GM12865 (cell line): Measurements from ENCODE around the gene CLN5.

Source experiments
- DNase-seq: peaks from one replicate; pipeline ENCODE4 v3.0.0; 2010; ENCODE audit warnings: low read depth
- H3K4me3 ChIP-seq: 2 replicates; pipeline ENCODE4 v1.5.1; 2011; ENCODE audit warnings: mild to moderate bottlenecking, low read depth, low read length, control low read depth
- TF ChIP-seq, protein P1 (sequence below): IDR thresholded peaks from 2 replicates; pipeline ENCODE4 v1.5.1; 2011; ENCODE audit warnings: low read length, control low read depth, low read depth, inconsistent platforms; ENCODE audit not compliant: insufficient read depth; ENCODE audit errors: missing control alignments

The CLN5 gene

GRCh38 chr13:77028202-77028601 lies 36.3 kb downstream of the CLN5 start:
- H3K4me3 ChIP-seq, result no peak overlapping the region
- TF ChIP-seq, protein P1, sequence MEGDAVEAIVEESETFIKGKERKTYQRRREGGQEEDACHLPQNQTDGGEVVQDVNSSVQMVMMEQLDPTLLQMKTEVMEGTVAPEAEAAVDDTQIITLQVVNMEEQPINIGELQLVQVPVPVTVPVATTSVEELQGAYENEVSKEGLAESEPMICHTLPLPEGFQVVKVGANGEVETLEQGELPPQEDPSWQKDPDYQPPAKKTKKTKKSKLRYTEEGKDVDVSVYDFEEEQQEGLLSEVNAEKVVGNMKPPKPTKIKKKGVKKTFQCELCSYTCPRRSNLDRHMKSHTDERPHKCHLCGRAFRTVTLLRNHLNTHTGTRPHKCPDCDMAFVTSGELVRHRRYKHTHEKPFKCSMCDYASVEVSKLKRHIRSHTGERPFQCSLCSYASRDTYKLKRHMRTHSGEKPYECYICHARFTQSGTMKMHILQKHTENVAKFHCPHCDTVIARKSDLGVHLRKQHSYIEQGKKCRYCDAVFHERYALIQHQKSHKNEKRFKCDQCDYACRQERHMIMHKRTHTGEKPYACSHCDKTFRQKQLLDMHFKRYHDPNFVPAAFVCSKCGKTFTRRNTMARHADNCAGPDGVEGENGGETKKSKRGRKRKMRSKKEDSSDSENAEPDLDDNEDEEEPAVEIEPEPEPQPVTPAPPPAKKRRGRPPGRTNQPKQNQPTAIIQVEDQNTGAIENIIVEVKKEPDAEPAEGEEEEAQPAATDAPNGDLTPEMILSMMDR, result no peak
- DNase-seq, result no peak

DNA sequence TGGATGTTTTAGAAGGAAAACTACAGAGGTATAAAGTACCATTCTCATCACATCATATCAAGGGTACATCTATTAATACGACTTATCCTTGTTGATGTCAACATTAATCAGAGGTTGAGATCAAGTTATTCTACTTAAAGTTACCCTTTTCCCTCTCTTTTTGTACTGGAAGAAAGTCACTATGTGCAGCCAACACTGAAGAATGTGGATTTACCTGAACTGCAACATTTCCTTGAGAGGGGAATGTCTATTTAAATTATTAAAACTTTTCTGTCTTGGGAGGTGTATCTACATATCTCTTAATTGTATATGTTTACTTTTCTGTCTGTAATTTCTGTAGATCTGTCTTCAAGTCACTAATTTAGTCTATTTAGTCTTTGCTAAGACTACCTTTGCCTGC lies 37.6 kb downstream of the CLN5 start:
- TF ChIP-seq, protein P1, result no peak
- no peak overlapping the region for H3K4me3 ChIP-seq
- DNase-seq, result no peak

DNA sequence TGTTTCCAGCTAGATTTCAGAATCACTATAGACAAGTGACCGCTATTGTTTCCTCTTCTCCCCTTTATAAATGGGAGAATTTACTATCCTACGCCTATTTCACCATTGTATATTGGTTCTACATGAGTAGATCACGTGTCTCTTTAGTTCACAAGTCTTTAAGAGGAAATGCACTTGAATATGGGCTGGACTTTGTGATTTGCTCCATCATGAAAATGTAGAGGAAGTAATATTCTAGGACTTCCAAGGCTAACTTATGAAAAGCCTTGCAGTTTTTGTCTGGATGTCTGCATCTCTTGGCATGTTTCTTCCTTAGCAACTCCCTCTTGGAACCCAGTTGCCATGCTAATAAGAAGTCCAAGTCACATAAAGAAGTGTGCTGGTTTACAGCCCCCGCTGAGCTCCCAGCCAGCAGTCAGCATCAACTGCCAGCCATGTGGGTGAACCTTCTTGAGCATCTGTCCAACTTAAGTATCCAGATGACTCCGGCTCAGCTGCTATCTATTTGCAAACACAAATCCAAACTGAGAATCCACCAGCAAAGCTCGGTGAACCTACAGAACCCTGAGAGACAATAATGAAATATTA lies 39.9 kb downstream of the CLN5 start:
- no peak overlapping the region for H3K4me3 ChIP-seq
- TF ChIP-seq, protein P1, result no peak
- no peak for DNase-seq

DNA sequence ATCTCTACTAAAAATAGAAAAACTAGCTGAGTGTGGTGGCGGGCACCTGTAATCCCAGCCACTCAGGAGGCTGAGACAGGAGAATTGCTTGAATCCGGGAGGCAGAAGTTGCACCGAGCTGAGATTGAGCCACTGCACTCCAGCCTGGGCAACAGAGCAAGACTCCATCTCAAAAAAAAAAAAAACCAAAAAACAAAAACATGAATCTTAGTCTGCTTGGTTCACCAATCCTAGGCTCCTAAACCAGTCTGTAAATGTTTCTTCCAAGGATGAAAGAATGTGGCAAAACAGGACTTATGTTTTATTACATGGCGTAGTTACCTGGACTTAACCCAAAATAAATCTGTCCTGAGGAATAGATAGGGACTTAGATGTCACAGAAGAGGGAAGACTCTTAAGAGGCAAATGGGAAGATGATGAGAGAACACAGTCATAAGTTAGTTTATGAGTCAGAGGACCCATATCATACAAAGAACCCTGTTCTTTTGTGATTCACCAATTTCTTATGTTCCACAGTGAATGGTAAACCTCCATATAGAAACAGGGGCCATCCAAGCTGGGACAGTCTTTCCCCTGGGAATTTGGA lies 41.9 kb downstream of the CLN5 start:
- TF ChIP-seq, protein P1, result no peak
- no peak overlapping the region for H3K4me3 ChIP-seq
- no peak for DNase-seq

- TF ChIP-seq, protein P1, result no peak
Observed at GRCh38 chr13:77034881-77035280, 43.0 kb downstream of the CLN5 start.

DNA sequence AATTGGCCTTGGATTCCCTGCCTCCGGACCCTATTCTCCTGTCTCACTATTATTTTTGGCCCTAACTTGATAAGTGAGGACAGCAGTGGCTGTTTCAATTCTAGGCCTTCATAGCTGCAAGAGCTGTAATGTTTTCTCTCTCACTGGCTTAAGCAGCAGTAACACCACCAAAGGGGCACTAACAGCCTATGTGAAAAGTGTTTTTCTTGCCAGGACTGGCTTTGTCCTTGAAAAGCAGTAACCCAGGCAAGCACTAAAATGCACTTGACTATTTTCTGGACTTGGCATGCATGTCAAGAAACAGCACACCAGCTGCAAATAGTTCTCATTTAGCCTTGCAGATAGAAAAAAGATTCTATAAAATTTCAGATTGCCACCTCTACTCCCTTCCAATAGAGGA lies 44.4 kb downstream of the CLN5 start:
- H3K4me3 ChIP-seq, result no peak overlapping the region
- TF ChIP-seq, protein P1, result no peak
- DNase-seq, result no peak

More at GRCh38 chr13:77034881-77035280, 43.0 kb downstream of the CLN5 start:
- DNase-seq, result no peak
- no peak overlapping the region for H3K4me3 ChIP-seq
